NCI-H128 (cell line): ENCODE results near the gene KIFBP.
A peak's percentile ranks its signal among the peaks of the same experiment; 100 is the strongest.
"Not testable (repeated sequence)": the region's sequence is repeated elsewhere in the genome, so short reads cannot be mapped to it uniquely, and the experiment has no call there.

ENCODE experiments used
- DNase-seq: peaks from one replicate; lab custom pipeline; 2025; ENCODE audit not compliant: unreplicated experiment; lab: John Stamatoyannopoulos, UW

KIFBP gene

GRCh38 chr10:68988530-68989316 is at the start of gene KIFBP:
Gene KIFBP (plus strand): TSS chr10:68988803. CDS start chr10:68988833, 30 bp downstream.
- peak; percentile 82 for DNase-seq

- no peak for DNase-seq
These were observed 49.7 kb upstream of the KIFBP start for GRCh38 chr10:68938884-68939283.

- DNase-seq, result not testable (repeated sequence)
These were observed 47.7 kb upstream of the KIFBP start for GRCh38 chr10:68940917-68941316.

- no peak for DNase-seq
These were observed 38.0 kb upstream of the KIFBP start for GRCh38 chr10:68950598-68950997.

GRCh38 chr10:68954904-68955303 is 33.7 kb upstream of the KIFBP start:
- DNase-seq, result no peak

GRCh38 chr10:68955355-68955831 is 33.2 kb upstream of the KIFBP start:
- no peak for DNase-seq

- peak; percentile 36 for DNase-seq
These were observed 32.6 kb upstream of the KIFBP start, which contains the start of gene DDX21 for GRCh38 chr10:68955832-68956532. Gene DDX21 (plus strand): TSS chr10:68956170. CDS start chr10:68956226, 56 bp downstream.

GRCh38 chr10:68957284-68957615 is 31.4 kb upstream of the KIFBP start:
- DNase-seq, result no peak

- no peak for DNase-seq
These were observed 30.9 kb upstream of the KIFBP start for GRCh38 chr10:68957654-68958053.

GRCh38 chr10:68959695-68960527 is 28.7 kb upstream of the KIFBP start:
- DNase-seq, result no peak

GRCh38 chr10:68963151-68963550 is 25.5 kb upstream of the KIFBP start:
- no peak for DNase-seq

GRCh38 chr10:68973975-68974374 is 14.6 kb upstream of the KIFBP start:
- no peak for DNase-seq

- DNase-seq, result not testable (repeated sequence)
These were observed 12.6 kb upstream of the KIFBP start for GRCh38 chr10:68975936-68976473.

- not testable (repeated sequence) for DNase-seq
These were observed 8.9 kb upstream of the KIFBP start for GRCh38 chr10:68979738-68980137.

- DNase-seq, result no peak
These were observed 7.5 kb upstream of the KIFBP start for GRCh38 chr10:68981074-68981473.

GRCh38 chr10:68982389-68982788 is 6.2 kb upstream of the KIFBP start:
- no peak for DNase-seq

GRCh38 chr10:68987611-68988010 is 992 bp upstream of the KIFBP start:
- no peak for DNase-seq

GRCh38 chr10:68989317-68989990 is 851 bp downstream of the KIFBP start:
- no peak for DNase-seq

- DNase-seq, result no peak
These were observed 4.2 kb downstream of the KIFBP start for GRCh38 chr10:68992636-68993440.

GRCh38 chr10:68997211-68997610 is 8.6 kb downstream of the KIFBP start:
- no peak for DNase-seq
